RWPE2 (cell line): ENCODE measurements around the gene PTCH1.

Experiments
- ATAC-seq: fragments of 200-7000 bp; cut with Tn5 transposase; 3 replicates; pipeline ENCODE4 v1.9.1; 2021; ENCODE audit warnings: low read depth
- DNase-seq: peaks from one replicate; pipeline ENCODE4 v3.0.0-alpha.2; 2020; ENCODE audit warnings: low spot score
- H3K27ac ChIP-seq: fragments of 450-650 bp; 2 replicates; pipeline ENCODE4 v1.5.1; 2017; ENCODE audit warnings: mild to moderate bottlenecking; ENCODE audit not compliant: poor library complexity, severe bottlenecking
- H3K27me3 ChIP-seq: fragments of 250-450 bp; sonication (Bioruptor Pico); 2 replicates; pipeline ENCODE4 v1.5.1; 2021; ENCODE audit warnings: mild to moderate bottlenecking, moderate library complexity; ENCODE audit not compliant: insufficient read depth, poor library complexity, severe bottlenecking
- H3K36me3 ChIP-seq: fragments of 250-450 bp; sonication (Bioruptor Pico); 2 replicates; pipeline ENCODE4 v1.5.1; 2020; ENCODE audit warnings: low read depth, mild to moderate bottlenecking, moderate library complexity
- H3K4me1 ChIP-seq: fragments of 250-450 bp; sonication (Bioruptor Pico); 2 replicates; pipeline ENCODE4 v1.5.1; 2021; ENCODE audit warnings: mild to moderate bottlenecking, moderate library complexity; ENCODE audit not compliant: insufficient read depth, poor library complexity, severe bottlenecking
- H3K4me3 ChIP-seq: fragments of 250-450 bp; sonication (Bioruptor Pico); 2 replicates; pipeline ENCODE4 v1.5.1; 2021; ENCODE audit warnings: mild to moderate bottlenecking, moderate library complexity; ENCODE audit not compliant: severe bottlenecking
- H3K9me3 ChIP-seq: fragments of 250-450 bp; sonication (Bioruptor Pico); 2 replicates; pipeline ENCODE4 v1.5.1; 2021; ENCODE audit warnings: mild to moderate bottlenecking, moderate library complexity; ENCODE audit not compliant: severe bottlenecking
- CTCF ChIP-seq: fragments of 450-650 bp; IDR thresholded peaks from one replicate; pipeline ENCODE4 v1.5.1; 2017; ENCODE audit warnings: mild to moderate bottlenecking, moderate library complexity; ENCODE audit not compliant: poor library complexity, severe bottlenecking

PTCH1 gene

GRCh38 chr9:95459178-95459577 lies 57.6 kb downstream of the PTCH1 start:
- Histone ChIP-seq H3K27me3 (no peaks in the 10 kb centered on the region), H3K4me1 (no peaks in the 10 kb centered on the region), H3K36me3 (no peaks in the 10 kb centered on the region), H3K9me3 (no peaks in the 10 kb centered on the region), H3K27ac (no peak overlapping the region), H3K4me3 (no peak overlapping the region)
- no peak for TF ChIP-seq CTCF
- DNase-seq (no peak), ATAC-seq (no peak)

GRCh38 chr9:95458666-95459065 lies 58.1 kb downstream of the PTCH1 start:
- Histone ChIP-seq H3K4me3 (no peak overlapping the region), H3K27ac (no peak overlapping the region), H3K9me3 (no peaks in the 10 kb centered on the region), H3K27me3 (no peaks in the 10 kb centered on the region), H3K36me3 (no peaks in the 10 kb centered on the region), H3K4me1 (no peaks in the 10 kb centered on the region)
- no peak for DNase-seq
- no peak for ATAC-seq
- no peak for TF ChIP-seq CTCF

- TF ChIP-seq CTCF, result no peak
- Histone ChIP-seq H3K9me3 (no peaks in the 10 kb centered on the region), H3K36me3 (no peaks in the 10 kb centered on the region), H3K4me3 (no peak overlapping the region), H3K27ac (no peak overlapping the region), H3K4me1 (no peaks in the 10 kb centered on the region), H3K27me3 (no peaks in the 10 kb centered on the region)
- ATAC-seq (no peak), DNase-seq (no peak)
These were observed 59.0 kb downstream of the PTCH1 start for GRCh38 chr9:95457769-95458168.

- no peaks in the 10 kb centered on the region for H3K4me1 ChIP-seq
- no peaks in the 10 kb centered on the region for H3K36me3 ChIP-seq
These were observed 61.1 kb downstream of the PTCH1 start for GRCh38 chr9:95455714-95456113.

GRCh38 chr9:95452176-95452575 lies 64.6 kb downstream of the PTCH1 start:
- DNase-seq (no peak), ATAC-seq (no peak)
- H3K9me3 ChIP-seq, result no peaks in the 10 kb centered on the region
- H3K27me3 ChIP-seq, result no peaks in the 10 kb centered on the region
- H3K36me3 ChIP-seq, result no peaks in the 10 kb centered on the region
- no peak overlapping the region for H3K27ac ChIP-seq
- no peak overlapping the region for H3K4me3 ChIP-seq
- no peak for TF ChIP-seq CTCF
- H3K4me1 ChIP-seq, result no peaks in the 10 kb centered on the region

More at GRCh38 chr9:95455714-95456113, 61.1 kb downstream of the PTCH1 start:
- Histone ChIP-seq H3K9me3 (no peaks in the 10 kb centered on the region), H3K27ac (no peak overlapping the region), H3K4me3 (no peak overlapping the region), H3K27me3 (no peaks in the 10 kb centered on the region)
- DNase-seq (no peak), ATAC-seq (no peak)
- TF ChIP-seq CTCF, result no peak
